Subcutaneous abdominal adipose tissue (tissue), 5 donors: ENCODE measurements around the gene HAGHL.

Experiments used
- H3K27ac ChIP-seq: one replicate; pipeline ENCODE4 v1.7.0; 2013; ENCODE audit warnings: low read depth, mild to moderate bottlenecking, inconsistent platforms, low read length, moderate library complexity
- H3K27me3 ChIP-seq, 5 donors: one replicate each; pipeline ENCODE4 v1.7.0; 2013; ENCODE audit warnings: low read length in 5 of 5, inconsistent platforms in 1 of 5; ENCODE audit not compliant: control insufficient read depth in 5 of 5, insufficient read depth in 4 of 5
- H3K36me3 ChIP-seq, 5 donors: one replicate each; pipeline ENCODE4 v1.7.0; 2013; ENCODE audit warnings: low read length in 5 of 5; ENCODE audit not compliant: control insufficient read depth in 5 of 5, insufficient read depth in 5 of 5
- H3K4me1 ChIP-seq, 5 donors: one replicate each; pipeline ENCODE4 v1.7.0; 2013; ENCODE audit warnings: low read length in 5 of 5, mild to moderate bottlenecking in 3 of 5, moderate library complexity in 1 of 5; ENCODE audit not compliant: control insufficient read depth in 5 of 5, insufficient read depth in 5 of 5
- H3K4me3 ChIP-seq, 5 donors: one replicate each; pipeline ENCODE4 v1.7.0; 2013; ENCODE audit warnings: low read length in 5 of 5, low read depth in 1 of 5
- H3K9ac ChIP-seq, 5 donors: one replicate each; pipeline ENCODE4 v1.7.0; 2013; ENCODE audit warnings: low read length in 5 of 5, mild to moderate bottlenecking in 4 of 5, moderate library complexity in 3 of 5
- H3K9me3 ChIP-seq, 5 donors: one replicate each; pipeline ENCODE4 v1.7.0; 2013; ENCODE audit warnings: low read length in 5 of 5; ENCODE audit not compliant: control insufficient read depth in 5 of 5
- donor health status: healthy.
- donor health status: healthy.
- donor health status: healthy.
- donor health status: healthy.
- donor health status: healthy.

HAGHL gene

DNA sequence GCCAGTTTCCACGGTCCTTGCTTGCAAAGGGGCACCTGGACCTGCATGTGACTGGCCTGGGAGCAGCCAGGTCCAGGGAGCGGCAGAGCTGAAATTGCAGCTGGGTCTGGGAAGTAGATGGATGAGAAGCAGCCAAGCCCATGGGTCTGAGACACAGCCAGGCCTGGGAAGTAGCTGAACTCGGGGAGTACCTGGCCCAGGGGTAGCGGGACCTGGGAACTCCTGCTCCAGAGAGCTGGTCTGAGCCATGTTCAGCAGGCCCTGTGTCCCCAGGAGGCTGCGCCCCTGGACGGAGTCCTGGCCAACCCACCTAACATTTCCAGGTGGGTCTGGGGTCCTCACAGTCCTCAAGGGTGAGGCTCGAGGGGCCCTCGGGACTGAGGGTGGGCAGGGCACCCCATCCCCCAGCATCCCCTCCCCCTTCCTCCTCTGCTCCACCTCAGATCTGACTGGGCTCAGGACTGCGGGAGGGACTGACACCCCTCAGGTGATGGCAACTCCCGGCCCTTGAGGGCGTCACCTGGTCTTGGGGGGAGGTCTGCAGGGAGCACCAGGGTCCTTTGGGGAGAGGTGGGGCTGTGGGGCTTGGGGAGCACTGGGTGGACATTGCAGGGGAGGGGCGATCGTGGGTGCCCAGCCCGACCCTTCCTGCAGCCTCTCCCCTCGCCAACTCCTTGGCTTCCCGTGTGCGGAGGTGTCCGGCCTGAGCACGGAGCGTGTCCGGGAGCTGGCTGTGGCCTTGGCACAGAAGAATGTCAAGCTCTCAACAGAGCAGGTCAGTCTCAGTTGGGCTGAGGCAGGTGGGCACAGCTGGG, 36.7 kb downstream of the HAGHL start:
- Histone ChIP-seq H3K9ac (no peak overlapping the region), H3K4me3 (no peak overlapping the region), H3K27ac (no peak overlapping the region), H3K36me3 (no peaks in the 10 kb centered on the region), H3K4me1 (no peaks in the 10 kb centered on the region), H3K27me3 (peaks cover 10 to 29% (median 25%) of the 10 kb centered on the region in 5 donors), H3K9me3 (no peaks in the 10 kb centered on the region)

DNA sequence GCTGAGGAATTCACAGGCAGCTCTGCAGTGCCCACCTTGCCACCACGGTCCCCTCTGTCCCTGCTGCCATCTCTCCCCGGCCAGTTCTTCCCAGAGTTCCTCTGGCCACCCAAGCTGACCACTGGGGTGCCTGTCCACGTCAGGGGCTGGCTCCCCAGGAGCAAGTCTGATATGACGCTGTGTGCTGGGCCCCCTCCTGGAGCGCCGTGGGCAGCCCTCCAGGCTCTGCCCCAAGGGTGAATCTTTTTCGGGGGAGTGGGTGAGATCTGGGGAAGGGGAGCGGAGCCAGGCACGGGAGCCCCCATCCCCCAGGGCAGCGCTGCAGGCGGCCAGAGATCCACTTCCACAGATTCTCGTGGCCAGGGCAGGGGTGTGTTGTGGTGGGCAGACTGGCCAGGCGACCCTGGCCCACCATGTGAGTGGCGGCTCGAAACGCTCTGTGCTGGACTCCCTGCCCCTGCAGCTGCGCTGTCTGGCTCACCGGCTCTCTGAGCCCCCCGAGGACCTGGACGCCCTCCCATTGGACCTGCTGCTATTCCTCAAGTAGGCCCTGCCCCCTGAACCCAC, 37.4 kb downstream of the HAGHL start:
- Histone ChIP-seq H3K4me1 (no peaks in the 10 kb centered on the region), H3K27me3 (peaks cover 14 to 30% (median 26%) of the 10 kb centered on the region in 5 donors), H3K9ac (no peak overlapping the region), H3K27ac (no peak overlapping the region), H3K9me3 (no peaks in the 10 kb centered on the region), H3K36me3 (no peaks in the 10 kb centered on the region), H3K4me3 (no peak overlapping the region)

DNA sequence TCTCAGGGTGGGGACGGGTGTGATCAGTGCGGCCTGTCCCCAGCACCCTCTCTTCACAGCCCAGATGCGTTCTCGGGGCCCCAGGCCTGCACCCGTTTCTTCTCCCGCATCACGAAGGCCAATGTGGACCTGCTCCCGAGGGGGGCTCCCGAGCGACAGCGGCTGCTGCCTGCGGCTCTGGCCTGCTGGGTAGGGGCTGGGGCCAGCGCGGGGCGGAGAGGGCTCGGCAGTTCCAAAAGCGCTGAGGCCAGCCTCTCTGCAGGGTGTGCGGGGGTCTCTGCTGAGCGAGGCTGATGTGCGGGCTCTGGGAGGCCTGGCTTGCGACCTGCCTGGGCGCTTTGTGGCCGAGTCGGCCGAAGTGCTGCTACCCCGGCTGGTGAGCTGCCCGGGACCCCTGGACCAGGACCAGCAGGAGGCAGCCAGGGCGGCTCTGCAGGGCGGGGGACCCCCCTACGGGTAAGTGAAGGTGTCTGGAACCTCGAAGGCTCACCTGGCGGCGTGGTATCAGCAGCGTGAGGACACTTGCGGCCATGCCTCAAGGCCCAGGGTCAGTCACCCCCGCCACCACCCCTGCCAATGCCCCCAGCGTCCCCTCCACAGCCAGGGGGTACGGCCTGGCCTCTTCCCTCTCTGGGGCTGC, 38.1 kb downstream of the HAGHL start:
- peaks cover 17 to 36% (median 33%) of the 10 kb centered on the region in 5 donors for H3K27me3 ChIP-seq
- no peaks in the 10 kb centered on the region for H3K36me3 ChIP-seq
- H3K27ac ChIP-seq: no peak overlapping the region
- H3K9ac ChIP-seq: no peak overlapping the region
- no peaks in the 10 kb centered on the region for H3K4me1 ChIP-seq
- no peaks in the 10 kb centered on the region for H3K9me3 ChIP-seq
- H3K4me3 ChIP-seq: no peak overlapping the region

DNA sequence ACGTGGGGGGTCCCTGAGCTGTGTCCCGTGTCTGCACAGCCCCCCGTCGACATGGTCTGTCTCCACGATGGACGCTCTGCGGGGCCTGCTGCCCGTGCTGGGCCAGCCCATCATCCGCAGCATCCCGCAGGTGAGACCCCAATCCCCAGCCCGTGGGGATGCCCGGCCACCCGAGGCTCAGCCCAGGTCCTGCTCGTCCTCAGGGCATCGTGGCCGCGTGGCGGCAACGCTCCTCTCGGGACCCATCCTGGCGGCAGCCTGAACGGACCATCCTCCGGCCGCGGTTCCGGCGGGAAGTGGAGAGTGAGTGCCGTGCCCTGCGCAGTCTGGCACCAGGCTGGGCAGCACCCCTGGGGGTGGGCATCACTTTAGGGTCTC, 38.6 kb downstream of the HAGHL start:
- H3K27ac ChIP-seq: no peak overlapping the region
- no peaks in the 10 kb centered on the region for H3K36me3 ChIP-seq
- no peak overlapping the region for H3K4me3 ChIP-seq
- H3K9ac ChIP-seq: no peak overlapping the region
- H3K27me3 ChIP-seq: peaks cover 15 to 36% (median 34%) of the 10 kb centered on the region in 5 donors
- no peaks in the 10 kb centered on the region for H3K9me3 ChIP-seq
- no peaks in the 10 kb centered on the region for H3K4me1 ChIP-seq

DNA sequence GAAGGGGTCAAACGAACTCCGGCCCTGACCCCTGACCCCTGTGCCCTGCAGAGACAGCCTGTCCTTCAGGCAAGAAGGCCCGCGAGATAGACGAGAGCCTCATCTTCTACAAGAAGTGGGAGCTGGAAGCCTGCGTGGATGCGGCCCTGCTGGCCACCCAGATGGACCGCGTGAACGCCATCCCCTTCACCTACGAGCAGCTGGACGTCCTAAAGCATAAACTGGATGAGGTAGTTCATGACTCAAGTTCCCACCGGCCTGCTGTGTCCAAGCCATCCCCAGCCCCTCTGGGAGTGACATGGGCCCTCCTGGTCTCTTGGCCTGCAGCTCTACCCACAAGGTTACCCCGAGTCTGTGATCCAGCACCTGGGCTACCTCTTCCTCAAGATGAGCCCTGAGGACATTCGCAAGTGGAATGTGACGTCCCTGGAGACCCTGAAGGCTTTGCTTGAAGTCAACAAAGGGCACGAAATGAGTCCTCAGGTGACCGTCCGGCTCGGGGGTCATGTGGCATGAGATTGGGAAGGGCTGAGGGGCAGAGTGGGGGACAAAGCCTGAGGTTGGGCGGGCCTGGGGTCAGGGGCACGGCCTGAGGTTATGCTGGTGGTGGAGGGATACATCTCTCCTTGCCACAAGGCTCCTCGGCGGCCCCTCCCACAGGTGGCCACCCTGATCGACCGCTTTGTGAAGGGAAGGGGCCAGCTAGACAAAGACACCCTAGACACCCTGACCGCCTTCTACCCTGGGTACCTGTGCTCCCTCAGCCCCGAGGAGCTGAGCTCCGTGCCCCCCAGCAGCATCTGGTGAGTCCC, 39.3 kb downstream of the HAGHL start:
- H3K36me3 ChIP-seq: no peaks in the 10 kb centered on the region
- no peaks in the 10 kb centered on the region for H3K4me1 ChIP-seq
- H3K27me3 ChIP-seq: peaks cover 15 to 35% (median 34%) of the 10 kb centered on the region in 5 donors
- no peaks in the 10 kb centered on the region for H3K9me3 ChIP-seq
- no peak overlapping the region for H3K27ac ChIP-seq
- no peak overlapping the region for H3K9ac ChIP-seq
- no peak overlapping the region for H3K4me3 ChIP-seq

DNA sequence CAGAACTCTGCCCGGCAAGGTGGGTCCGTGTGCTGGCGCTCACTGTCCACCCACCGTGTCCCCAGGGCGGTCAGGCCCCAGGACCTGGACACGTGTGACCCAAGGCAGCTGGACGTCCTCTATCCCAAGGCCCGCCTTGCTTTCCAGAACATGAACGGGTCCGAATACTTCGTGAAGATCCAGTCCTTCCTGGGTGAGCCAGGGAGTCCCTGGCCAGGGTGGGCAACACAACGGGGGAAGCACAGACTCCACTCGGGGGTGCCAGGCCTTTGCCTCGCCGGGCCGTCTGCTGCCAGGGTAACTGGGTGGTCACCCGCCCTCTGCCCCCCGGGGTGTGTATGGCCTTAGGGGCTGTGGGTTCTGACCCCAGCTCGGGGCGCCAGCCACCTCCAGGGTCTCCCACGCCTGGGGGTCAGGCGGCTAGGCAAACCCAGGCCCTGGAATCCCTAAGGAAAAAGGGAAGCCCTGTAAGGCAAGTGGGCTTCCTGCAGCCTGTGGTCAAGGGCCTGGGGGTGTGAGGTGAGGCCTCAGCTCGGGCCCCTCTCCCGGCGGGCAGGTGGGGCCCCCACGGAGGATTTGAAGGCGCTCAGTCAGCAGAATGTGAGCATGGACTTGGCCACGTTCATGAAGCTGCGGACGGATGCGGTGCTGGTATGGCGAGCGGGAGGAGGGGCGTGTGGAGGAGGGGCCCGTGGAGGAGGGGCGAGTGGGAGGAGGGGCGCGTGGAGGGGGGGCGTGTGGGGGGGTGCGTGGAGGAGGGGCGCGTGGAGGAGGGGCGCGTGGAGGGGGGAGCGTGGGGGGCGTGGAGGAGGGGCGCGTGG, 40.1 kb downstream of the HAGHL start:
- Histone ChIP-seq H3K9me3 (no peaks in the 10 kb centered on the region), H3K4me3 (no peak overlapping the region), H3K9ac (no peak overlapping the region), H3K36me3 (no peaks in the 10 kb centered on the region), H3K4me1 (no peaks in the 10 kb centered on the region), H3K27ac (no peak overlapping the region), H3K27me3 (peaks cover 15 to 34% (median 32%) of the 10 kb centered on the region in 5 donors)

DNA sequence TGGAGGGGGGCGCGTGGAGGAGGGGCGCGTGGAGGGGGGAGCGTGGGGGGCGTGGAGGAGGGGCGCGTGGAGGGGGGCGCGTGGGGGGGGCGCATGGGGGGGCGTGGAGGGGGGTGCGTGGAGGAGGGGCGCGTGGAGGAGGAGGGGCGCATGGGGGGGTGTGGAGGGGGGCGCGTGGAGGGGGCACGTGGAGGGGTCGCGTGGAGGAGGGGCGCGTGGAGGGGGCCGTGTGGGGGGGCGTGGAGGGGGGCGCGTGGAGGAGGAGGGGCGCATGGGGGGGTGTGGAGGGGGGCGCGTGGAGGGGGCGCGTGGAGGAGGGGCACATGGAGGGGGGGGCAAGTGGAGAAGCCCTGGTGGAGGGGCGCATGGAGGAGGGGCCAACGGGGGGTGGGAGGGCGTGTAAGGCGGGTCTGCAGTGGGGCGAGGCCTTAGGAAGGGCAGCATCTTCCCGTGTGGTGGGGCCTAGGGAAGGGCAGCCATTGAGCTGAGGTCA, 40.9 kb downstream of the HAGHL start:
- H3K9me3 ChIP-seq: no peaks in the 10 kb centered on the region
- H3K27me3 ChIP-seq: peaks cover 11 to 27% (median 25%) of the 10 kb centered on the region in 5 donors
- no peaks in the 10 kb centered on the region for H3K36me3 ChIP-seq
- H3K4me1 ChIP-seq: no peaks in the 10 kb centered on the region
- no peak overlapping the region for H3K4me3 ChIP-seq
- no peak overlapping the region for H3K9ac ChIP-seq
- no peak overlapping the region for H3K27ac ChIP-seq

DNA sequence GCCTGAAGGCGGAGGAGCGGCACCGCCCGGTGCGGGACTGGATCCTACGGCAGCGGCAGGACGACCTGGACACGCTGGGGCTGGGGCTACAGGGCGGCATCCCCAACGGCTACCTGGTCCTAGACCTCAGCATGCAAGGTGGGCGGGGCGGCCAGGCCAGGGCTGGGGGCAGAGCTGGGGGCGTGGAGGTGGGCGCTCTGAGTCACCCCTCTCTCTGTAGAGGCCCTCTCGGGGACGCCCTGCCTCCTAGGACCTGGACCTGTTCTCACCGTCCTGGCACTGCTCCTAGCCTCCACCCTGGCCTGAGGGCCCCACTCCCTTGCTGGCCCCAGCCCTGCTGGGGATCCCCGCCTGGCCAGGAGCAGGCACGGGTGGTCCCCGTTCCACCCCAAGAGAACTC, 41.5 kb downstream of the HAGHL start:
- H3K4me1 ChIP-seq: no peaks in the 10 kb centered on the region
- H3K9ac ChIP-seq: no peak overlapping the region
- H3K27ac ChIP-seq: no peak overlapping the region
- H3K9me3 ChIP-seq: no peaks in the 10 kb centered on the region
- peaks cover 9 to 25% (median 22%) of the 10 kb centered on the region in 5 donors for H3K27me3 ChIP-seq
- H3K4me3 ChIP-seq: no peak overlapping the region
- H3K36me3 ChIP-seq: no peaks in the 10 kb centered on the region

DNA sequence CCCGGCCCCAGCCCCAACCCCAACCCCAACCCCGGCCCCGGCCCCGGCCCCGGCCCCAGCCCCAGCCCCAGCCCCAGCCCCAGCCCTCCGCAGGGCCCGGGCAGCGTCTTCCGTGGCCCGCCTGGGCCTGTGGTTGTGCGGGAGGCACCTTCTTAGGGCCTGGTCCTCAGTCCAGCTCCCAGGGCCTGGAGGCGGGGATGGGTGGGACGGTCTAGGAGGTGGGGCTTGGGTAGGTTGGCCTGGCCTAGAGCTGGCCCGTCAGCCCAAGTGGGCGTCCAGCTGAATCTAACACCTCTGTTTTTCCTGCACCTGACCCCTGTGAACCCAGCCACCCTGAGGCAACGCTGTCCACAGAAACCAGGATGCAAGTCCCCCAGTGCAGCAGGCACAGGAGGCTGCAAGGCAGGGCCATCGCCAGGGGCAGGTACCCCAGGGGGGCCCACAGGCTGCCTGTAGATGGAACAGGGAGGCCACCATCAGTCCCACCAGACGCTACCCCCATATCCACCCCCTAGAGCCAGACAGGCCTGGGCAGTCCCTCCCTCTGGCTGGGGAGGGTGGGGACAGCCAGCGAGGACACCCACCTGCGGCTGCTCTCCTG, 42.4 kb downstream of the HAGHL start:
- no peak overlapping the region for H3K27ac ChIP-seq
- no peaks in the 10 kb centered on the region for H3K9me3 ChIP-seq
- no peak overlapping the region for H3K9ac ChIP-seq
- no peaks in the 10 kb centered on the region for H3K4me1 ChIP-seq
- H3K4me3 ChIP-seq: no peak overlapping the region
- H3K36me3 ChIP-seq: no peaks in the 10 kb centered on the region
- H3K27me3 ChIP-seq: peaks cover 9 to 21% (median 18%) of the 10 kb centered on the region in 5 donors
